ENCODE data around the gene EIF1AY. TPM values are rescaled to one million over a fixed set of nuclear protein-coding genes. Genes with fewer than 3 reads are reported as not detected.
"Not testable (repeated sequence)": the region's sequence is repeated elsewhere in the genome, so short reads cannot be mapped to it uniquely, and the experiment has no call there.

EIF1AY gene, protein sequence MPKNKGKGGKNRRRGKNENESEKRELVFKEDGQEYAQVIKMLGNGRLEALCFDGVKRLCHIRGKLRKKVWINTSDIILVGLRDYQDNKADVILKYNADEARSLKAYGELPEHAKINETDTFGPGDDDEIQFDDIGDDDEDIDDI
- total RNA-seq: 100 to 1,000 TPM in 1 of 2 donors, not detected in 1; 124 TPM
- long read RNA-seq: 0 reads

DNA sequence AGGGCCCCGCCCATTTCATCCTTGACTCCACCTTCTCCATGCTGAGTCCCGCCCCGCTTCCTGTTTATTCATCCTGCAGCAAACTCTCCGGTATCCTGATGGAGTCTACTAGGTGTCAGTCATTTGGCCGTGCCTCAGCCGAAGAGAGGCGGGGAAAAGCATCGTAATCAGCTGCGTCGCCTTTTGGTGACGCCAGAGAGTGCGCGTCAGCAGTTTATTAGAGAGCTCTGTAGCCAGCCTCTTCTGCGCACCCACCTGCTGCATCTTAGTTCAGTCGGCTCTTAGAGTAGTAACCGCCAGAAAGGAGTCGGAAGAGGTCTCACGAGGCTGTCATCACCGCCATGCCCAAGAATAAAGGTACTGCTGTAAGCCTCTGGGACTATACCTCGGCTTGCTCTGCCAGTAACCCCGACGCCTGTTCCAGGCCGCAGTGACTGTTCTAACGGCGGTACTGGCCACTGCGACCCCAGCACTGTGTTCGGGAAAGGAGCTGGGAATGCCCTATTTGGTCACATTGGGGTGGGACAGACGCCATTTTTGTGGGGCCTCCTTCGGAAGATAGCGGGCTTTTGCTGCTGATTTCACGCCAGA lies at the start of gene EIF1AY:
Gene EIF1AY, plus strand, starts transcription at position 246 of the 591 bp plus-strand sequence. Its CDS starts 96 bp downstream, at position 342.
- DNase-seq (no peak), ATAC-seq (peak in 1 of 2 donors; percentile 99)
- intact Hi-C loops (cut with DNase I): no loop called here

DNA sequence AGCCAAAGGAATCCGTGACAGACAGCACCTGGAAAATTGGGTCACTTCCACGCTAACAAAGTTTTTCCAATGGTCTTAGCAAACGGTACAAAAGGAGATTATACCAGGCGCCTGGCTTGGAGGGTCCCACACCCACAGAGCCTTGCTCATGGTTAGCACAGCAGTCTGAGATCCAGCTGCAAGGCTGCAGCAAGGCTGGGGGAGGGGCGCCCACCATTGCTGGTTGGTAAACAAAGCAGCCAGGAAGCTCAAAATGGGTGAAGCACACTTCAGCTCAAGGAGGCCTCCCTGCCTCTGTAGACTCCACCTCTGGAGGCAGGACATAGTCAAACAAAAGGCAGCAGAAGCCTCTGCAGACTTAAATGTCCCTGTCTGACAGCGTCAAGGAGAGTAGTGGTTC lies 47.1 kb upstream of the EIF1AY start:
- ATAC-seq: no peak
- DNase-seq: no peak
- intact Hi-C loops (cut with DNase I): no loop called here

DNA sequence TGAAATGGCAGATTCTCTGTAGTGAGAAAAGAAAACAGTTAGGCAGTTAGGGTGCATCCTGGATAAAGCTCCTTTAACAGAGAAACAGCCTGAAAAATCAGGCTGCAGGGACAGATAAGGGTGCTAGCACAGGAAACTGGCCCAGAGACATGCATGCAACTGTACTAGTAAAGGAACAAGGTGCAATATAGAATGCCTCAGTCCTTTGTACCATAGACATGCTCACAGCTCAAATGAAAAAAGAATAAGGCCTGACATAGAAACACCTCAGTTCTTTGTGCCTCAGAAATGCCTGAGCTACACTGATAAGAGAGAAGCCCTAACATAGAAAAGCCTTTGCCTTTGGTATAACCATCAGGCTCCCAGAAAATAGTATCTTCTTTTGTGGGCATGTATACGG lies 37.4 kb upstream of the EIF1AY start:
- no peak for ATAC-seq
- no peak for DNase-seq
- intact Hi-C loops (cut with DNase I): no loop called here

DNA sequence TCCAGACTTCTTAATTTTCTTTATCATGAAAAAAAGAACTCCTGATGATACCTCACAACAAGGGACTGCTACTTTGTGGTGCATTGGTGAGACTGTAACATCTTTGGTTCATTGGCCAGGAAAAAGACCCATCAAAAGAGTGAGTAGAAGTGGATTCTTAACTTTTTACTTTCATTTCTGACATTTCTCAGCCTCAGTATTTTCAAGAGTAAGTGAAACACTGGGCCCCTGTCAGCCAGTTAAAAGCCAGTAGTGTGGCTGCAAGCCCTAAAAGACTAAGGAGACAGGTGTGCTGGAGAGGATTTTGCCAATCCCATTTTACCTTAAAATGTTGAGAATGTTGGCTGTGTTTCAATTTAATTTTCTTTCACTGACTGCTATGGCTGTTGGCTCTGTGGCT lies 36.6 kb upstream of the EIF1AY start:
- intact Hi-C loops (cut with DNase I): no loop called here
- no peak for ATAC-seq
- DNase-seq: no peak

DNA sequence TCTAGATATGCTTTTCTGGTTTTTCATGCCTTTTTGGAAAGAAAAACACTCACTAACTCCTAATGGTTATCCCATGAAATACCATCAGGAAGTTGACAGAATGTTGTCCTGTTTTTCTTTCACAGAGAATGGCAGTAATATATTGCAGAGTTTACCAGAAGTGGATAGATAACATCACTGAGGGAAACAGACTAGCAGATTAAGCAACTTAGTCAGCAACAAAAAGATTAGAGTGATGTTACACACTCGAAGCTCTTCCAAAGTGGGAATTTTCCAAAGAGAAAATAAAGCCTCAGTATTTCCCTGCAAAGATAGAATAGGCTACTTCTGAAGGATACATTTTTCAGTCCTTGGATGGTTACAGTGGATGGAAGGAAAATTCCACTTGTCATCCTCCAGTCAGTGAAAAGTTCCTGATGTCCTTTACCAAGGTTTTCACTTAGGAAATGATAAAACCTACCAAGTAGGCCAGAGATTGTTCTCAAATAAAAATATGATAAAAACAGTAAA lies 31.1 kb upstream of the EIF1AY start:
- ATAC-seq (peak in 1 of 2 donors; percentile 61), DNase-seq (no peak)
- intact Hi-C loops (cut with DNase I): no loop called here

DNA sequence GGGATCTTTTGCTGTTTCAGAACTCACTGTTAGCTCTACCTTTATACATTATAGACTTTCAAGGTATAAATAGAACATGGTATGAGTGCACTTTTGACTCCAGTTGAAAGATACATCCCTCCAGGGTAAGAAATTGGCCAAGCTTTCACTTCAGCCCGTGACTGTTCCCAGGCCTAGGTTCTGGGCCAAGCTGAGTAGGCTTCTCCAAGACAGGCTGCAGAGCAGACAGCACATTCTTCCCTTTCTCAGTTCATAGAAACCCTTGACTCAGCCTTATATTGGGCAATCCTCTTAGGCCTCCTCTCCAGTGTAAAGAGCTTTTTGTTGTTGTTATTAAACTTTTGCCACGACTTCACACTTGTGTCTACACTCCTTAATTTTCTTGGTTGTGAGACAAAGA lies 29.5 kb upstream of the EIF1AY start:
- ATAC-seq (peak in 1 of 2 donors; percentile 75), DNase-seq (no peak)
- intact Hi-C loops (cut with DNase I): no loop called here

DNA sequence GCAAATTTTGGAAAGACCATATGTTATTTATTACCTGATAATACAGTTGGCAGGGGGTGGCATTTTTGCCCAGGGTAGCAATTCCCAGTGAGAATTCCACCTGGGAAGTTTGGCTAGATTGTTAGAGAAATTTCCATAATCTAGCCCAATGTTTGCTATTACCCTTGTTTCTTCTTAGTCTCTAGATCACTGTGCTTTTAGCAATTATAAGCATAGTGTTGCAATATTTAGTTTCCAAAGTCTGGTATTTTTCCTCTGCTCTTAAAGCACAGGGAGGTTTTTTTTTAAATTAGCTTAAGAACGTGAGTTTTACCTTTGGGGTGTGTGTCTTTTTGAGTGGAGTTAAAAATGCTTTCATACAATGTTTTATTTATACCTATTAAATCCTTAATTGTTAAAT lies 26.3 kb upstream of the EIF1AY start:
- no peak for DNase-seq
- intact Hi-C loops (cut with DNase I): no loop called here
- no peak for ATAC-seq

DNA sequence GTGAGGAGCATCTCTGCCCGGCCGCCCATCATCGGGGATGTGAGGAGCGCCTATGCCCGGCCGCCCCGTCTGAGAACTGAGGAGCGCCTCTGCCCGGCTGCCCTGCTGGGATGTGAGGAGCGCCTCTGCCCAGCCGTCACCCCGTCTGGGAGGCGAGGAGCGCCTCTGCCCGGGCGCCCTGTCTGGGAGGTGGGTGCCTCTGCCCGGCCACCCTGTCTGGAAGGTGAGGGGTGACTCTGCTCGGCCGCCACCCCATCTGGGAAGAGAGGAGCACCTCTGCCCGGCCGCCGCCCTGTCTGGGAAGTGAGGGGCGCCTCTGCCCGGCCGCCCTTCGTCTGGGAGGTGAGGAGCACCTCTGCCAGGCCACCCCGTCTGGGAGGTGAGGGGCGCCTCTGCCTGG lies 23.7 kb upstream of the EIF1AY start:
- ATAC-seq (no peak), DNase-seq (no peak)
- intact Hi-C loops (cut with DNase I): no loop called here

DNA sequence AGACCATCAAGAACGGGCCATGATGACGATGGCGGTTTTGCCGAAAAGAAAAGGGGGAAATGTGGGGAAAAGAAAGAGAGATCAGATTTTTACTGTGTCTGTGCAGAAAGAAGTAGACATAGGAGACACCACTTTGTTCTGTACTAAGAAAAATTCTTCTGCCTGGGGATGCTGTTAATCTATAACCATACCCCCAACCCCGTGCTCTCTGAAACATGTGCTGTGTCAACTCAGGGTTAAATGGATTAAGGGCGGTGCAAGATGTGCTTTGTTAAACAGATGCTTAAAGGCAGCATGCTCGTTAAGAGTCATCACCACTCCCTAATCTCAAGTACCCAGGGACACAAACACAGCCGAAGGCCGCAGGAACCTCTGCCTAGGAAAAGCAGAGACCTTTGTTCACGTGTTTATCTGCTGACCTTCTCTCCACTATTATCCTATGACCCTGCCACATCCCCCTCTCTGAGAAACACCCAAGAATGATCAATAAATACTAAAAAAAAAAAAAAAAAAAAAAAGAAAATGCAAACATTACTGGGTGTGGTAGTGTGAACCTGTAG lies 22.7 kb upstream of the EIF1AY start:
- intact Hi-C loops (cut with DNase I); DNase-seq; ATAC-seq: not testable (repeated sequence)

DNA sequence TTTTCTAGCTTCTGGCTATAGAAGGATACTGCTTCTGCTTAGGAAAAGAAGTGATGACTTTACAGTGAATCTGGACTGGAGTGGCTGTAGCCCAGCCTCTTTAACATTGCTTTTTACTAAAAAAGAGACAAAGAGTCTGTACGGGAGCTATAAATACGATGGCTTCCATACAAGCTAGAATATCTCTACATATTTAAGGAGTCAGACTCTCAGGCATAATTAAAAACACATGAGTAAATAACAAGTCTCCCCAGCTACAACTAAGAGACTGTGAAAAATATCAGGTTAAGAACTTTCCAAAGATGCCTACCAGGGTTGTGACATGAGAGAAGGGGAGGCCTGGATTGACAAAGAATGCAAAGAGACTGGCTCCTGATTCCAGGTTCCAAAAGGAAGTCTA lies 19.8 kb upstream of the EIF1AY start:
- no peak for DNase-seq
- ATAC-seq: no peak
- intact Hi-C loops (cut with DNase I): no loop called here

DNA sequence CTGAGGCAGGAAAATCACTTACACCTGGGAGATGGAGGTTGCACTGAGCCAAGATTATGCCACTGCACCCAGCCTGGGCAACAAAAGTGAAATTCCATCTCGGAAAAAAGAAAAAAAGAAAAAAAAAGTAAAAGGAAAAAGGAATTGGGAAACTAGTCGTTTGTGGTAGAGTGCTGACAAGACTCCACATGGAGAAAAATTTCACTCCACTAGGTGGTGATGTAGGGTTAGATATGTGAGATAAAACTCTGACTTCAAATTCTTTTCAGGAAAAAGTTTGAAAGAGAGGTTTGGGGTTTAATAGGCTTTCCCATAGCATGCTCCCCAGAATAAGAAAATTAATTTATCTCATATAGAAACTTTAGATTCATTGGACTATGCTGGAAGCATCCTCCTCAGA lies 16.9 kb upstream of the EIF1AY start:
- no peak for DNase-seq

DNA sequence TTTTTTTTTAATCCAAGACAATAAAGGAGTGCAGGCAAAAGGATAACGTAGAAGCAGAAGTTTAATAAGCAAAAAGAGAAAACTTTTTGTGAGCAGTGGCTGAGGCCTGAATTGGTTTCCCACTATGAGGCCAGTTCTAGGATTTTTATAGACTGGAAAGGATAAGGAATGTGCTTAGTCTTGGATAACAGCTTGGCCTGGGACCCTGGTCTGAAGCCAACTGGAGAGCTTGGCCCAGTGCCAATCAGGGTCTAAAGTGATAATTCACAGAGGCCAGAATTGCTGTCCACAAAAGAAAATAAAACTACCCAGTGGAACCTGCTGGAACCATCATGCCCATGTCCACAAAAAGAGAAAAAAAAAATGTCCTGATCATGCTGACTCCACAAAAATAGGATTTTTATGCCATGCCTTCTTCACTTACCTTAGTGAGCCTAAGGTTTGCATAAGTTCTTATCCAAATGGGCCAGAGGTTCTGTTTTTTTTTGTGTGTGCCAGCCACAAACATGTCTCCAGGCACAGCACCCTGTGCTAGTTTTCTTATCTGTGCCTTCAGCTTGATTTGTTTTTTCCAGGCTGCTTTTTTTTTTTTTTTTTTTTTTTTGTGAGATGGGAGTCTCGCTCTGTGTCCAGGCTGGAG lies 15.6 kb upstream of the EIF1AY start:
- intact Hi-C loops (cut with DNase I): no loop called here
- DNase-seq (no peak), ATAC-seq (peak in 1 of 2 donors; percentile 76)

More for the DNA sequence above, 16.9 kb upstream of the EIF1AY start:
- intact Hi-C loops (cut with DNase I): no loop called here
- peak in 1 of 2 donors; percentile 37 for ATAC-seq

DNA sequence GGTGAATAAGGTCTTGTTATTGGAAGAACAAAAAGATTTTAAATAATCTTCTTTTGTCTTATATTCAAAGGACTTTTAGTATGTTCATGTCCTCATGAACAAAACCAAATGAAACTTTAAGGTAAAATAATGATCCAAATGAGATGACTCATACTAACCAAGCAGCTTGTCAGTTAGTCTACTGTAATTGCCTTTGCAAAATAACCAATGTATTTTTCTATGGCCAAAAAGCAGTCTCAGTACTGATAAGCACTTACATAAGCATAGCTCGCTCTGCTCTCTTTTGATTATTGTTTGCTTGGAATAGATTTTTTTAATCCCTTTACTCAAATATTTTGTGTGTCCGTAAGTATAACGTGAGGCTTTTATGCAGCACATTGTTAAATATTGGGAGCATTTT lies 4.3 kb upstream of the EIF1AY start:
- intact Hi-C loops (cut with DNase I): no loop called here
- DNase-seq (no peak), ATAC-seq (no peak)

DNA sequence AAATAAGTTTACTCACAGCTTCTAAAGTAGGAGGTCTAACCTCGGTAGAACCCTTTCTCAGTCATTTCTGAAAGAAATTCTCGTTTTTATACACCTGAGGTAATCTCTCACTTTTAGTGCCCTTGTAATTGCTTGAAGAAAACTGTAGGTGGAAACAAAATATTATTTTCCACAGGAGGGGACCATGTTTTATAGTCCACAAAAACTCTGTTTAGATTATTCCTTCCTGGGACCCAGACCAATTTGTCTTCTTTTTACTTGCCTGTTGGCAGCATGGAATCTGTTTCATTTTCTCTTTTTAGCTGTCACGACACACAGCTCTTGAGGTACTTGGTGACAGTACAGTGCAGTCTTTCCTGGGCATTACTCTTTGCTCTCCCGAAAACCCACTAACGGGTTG lies 930 bp downstream of the EIF1AY start:
- intact Hi-C loops (cut with DNase I): no loop called here
- DNase-seq (no peak), ATAC-seq (no peak)

DNA sequence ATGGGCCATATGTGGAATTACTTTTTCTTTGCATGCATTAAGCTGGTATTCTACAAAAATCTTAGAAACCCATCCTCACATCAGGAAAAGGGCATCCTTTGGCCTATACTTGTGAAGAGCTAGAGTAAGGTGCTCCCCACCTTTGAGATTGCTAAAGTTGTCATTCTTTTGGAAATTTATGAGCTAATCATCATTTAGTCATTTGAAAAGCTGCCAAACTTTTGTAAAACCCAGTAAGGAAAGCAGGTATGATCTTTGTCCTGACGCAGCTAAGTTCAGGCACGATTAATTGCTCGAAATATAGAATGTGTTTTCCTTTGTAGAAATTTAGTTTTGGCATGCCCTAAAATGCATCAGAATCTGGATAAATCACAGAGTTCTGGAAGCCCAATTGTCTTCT lies 2.6 kb downstream of the EIF1AY start:
- no peak for DNase-seq
- no peak for ATAC-seq
- intact Hi-C loops (cut with DNase I): no loop called here

DNA sequence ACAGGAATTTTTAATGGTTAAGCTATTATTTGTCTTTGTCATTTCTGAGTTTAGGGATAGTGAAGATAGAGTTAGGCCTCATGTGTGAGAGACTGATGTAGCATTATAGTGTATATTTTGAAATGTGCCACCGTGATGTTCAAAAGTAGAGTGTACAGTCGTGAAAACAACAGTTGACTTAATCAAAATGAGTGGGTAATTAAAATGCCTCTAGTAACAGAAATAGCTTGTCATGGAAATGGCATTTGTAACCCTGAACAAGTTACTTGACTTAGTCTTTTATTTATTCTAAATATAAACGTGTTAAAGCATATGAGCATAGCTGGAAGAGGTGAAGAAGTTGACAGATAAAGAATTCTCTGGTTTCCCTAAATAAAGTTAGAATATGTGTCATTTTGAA lies 6.1 kb downstream of the EIF1AY start:
- DNase-seq (no peak), ATAC-seq (no peak)
- intact Hi-C loops (cut with DNase I): no loop called here

DNA sequence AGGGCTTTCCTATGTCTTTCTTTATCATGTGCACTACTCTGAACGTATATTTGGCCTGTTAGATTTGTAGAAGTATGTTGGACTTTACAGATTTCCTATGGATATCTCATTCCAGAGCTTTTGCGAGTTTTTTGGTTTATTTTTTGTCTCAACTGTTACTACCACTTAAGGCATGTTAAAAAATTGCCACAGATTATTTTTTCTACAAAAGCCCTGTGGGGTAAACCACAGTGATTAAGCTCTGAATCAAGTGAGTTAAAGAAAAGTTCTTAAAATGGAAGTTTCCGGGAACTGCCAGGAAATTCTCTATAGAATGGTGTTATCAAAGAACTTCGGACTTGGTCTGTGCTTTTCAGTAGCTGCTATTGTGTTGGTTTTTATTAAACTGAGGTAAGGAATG lies 10.6 kb downstream of the EIF1AY start:
- intact Hi-C loops (cut with DNase I): no loop called here
- ATAC-seq (no peak), DNase-seq (no peak)

All from left cardiac atrium (tissue), 4 donors.